Caco-2 (cell line): ENCODE data around the gene RASGRF1. TPM values are rescaled to one million over a fixed set of nuclear protein-coding genes. Genes with fewer than 3 reads are reported as not detected.

Source experiments
- BruUV-seq: library from RNA; stranded (reverse); fragments of 400-500 nt; replicated peaks from 2 replicates; lab custom pipeline; 2021; lab: Mats Ljungman, UMichigan
- CTCF ChIA-PET: fragments of 300-600 bp; sonication (Branson Sonifier 250); formaldehyde crosslinking; loops from one replicate; lab custom pipeline; 2022; ENCODE audit warnings: antibody characterized with exemption; lab: Charles Lee
- POLR2A ChIA-PET: fragments of 300-600 bp; sonication (Branson Sonifier 250); formaldehyde crosslinking; loops from one replicate; lab custom pipeline; 2022; ENCODE audit warnings: antibody characterized with exemption; lab: Charles Lee
- DNase-seq, 2 experiments: peaks; one replicate each; pipeline versions ENCODE4 v3.0.0 to v3.0.0-alpha.2; 2020 to 2022
- H3K27me3 ChIP-seq: replicated peaks from 2 replicates; pipeline ENCODE4 v1.6.0; 2011; ENCODE audit warnings: low read length; ENCODE audit not compliant: control insufficient read depth, insufficient read depth
- H3K36me3 ChIP-seq: 2 replicates; pipeline ENCODE4 v1.5.1; 2011; ENCODE audit warnings: low read length; ENCODE audit not compliant: control insufficient read depth, insufficient read depth
- H3K4me1 ChIP-seq: fragments of 250-450 bp; sonication (Bioruptor Pico); 2 replicates; pipeline ENCODE4 v1.5.1; 2020; ENCODE audit warnings: mild to moderate bottlenecking
- H3K4me3 ChIP-seq: 2 replicates; pipeline ENCODE4 v1.5.1; 2011; ENCODE audit warnings: low read depth, mild to moderate bottlenecking, control low read depth, low read length
- H3K9me3 ChIP-seq: fragments of 250-450 bp; sonication (Bioruptor Pico); 2 replicates; pipeline ENCODE4 v1.5.1; 2020; ENCODE audit warnings: mild to moderate bottlenecking, moderate library complexity
- H3K27ac Mint-ChIP-seq: one replicate; pipeline ENCODE4 v1.8.0; 2022; ENCODE audit warnings: mixed read lengths; ENCODE audit not compliant: unreplicated experiment
- H3K27me3 Mint-ChIP-seq: one replicate; pipeline ENCODE4 v1.8.0; 2022; ENCODE audit warnings: mixed read lengths; ENCODE audit not compliant: insufficient read depth, unreplicated experiment
- H3K36me3 Mint-ChIP-seq: one replicate; pipeline ENCODE4 v1.8.0; 2022; ENCODE audit warnings: mild to moderate bottlenecking, mixed read lengths; ENCODE audit not compliant: insufficient read depth, unreplicated experiment
- H3K4me1 Mint-ChIP-seq: one replicate; pipeline ENCODE4 v1.8.0; 2022; ENCODE audit warnings: low read depth, mixed read lengths; ENCODE audit not compliant: unreplicated experiment
- H3K4me3 Mint-ChIP-seq: one replicate; pipeline ENCODE4 v1.8.0; 2022; ENCODE audit warnings: mild to moderate bottlenecking, moderate library complexity, mixed read lengths; ENCODE audit not compliant: unreplicated experiment
- H3K9me3 Mint-ChIP-seq: one replicate; pipeline ENCODE4 v1.8.0; 2022; ENCODE audit warnings: mixed read lengths; ENCODE audit not compliant: unreplicated experiment
- CTCF ChIP-seq, 2 experiments: fragments of 200-600 bp in 1 of 2; IDR thresholded peaks; 1 replicate in 1 of 2; 2 replicates in 1 of 2; pipeline versions ENCODE4 v1.5.1 to v1.8.0; 2011 to 2022; ENCODE audit warnings: antibody characterized with exemption in 1 of 2, control low read depth in 1 of 2, inconsistent platforms in 1 of 2, low read depth in 1 of 2, low read length in 1 of 2, mild to moderate bottlenecking in 1 of 2, moderate library complexity in 1 of 2; ENCODE audit not compliant: insufficient read depth in 1 of 2, severe bottlenecking in 1 of 2, unreplicated experiment in 1 of 2
- intact Hi-C: fragments of 100-400 bp; cut with micrococcal nuclease; formaldehyde crosslinking; loops from one replicate; pipeline ENCODE4 v1.10.0; 2022; ENCODE audit not compliant: unreplicated experiment
- total RNA-seq: library from RNA; stranded (reverse); gene quantifications from 2 replicates; pipeline ENCODE4 v1.2.3, GENCODE V29; 2022

The RASGRF1 gene
- total RNA-seq, 1 experiment from 2014 or later: 0.57 TPM

GRCh38 chr15:78912316-78912715, 178.3 kb downstream of the RASGRF1 start:
- Mint-ChIP-seq H3K36me3 (peaks cover 63% of the 10 kb centered on the region), H3K27ac (peak overlapping the region; percentile 3), H3K4me3 (no peak overlapping the region), H3K27me3 (no peaks in the 10 kb centered on the region), H3K9me3 (no peaks in the 10 kb centered on the region), H3K4me1 (no peaks in the 10 kb centered on the region)
- BruUV-seq: no TSS peak
- peaks cover 2% of the 10 kb centered on the region for H3K36me3 ChIP-seq
- ChIA-PET CTCF (no interaction called here), POLR2A (no interaction called here)
- H3K4me1 ChIP-seq: peaks cover 4% of the 10 kb centered on the region
- no peak for DNase-seq
- H3K27me3 ChIP-seq: no peaks in the 10 kb centered on the region
- H3K9me3 ChIP-seq: no peaks in the 10 kb centered on the region
- no peak for TF ChIP-seq CTCF (IDR thresholded peaks at IDR 0.05; ENCODE audit: insufficient read depth in 1 of 2, low read depth in 1 of 2, low read length in 1 of 2, severe bottlenecking in 1 of 2, unreplicated experiment in 1 of 2)
- H3K4me3 ChIP-seq: no peak overlapping the region
- intact Hi-C loops: loop anchor here (5.0 kb wide), 1 partner anchor 275 kb away; no protein-coding TSS in a partner anchor

- BruUV-seq: no TSS peak
Observed at GRCh38 chr15:78910271-78910670, 180.3 kb downstream of the RASGRF1 start.

More at GRCh38 chr15:78910271-78910670, 180.3 kb downstream of the RASGRF1 start:
- Mint-ChIP-seq H3K4me1 (no peaks in the 10 kb centered on the region), H3K27ac (no peak overlapping the region), H3K4me3 (no peak overlapping the region), H3K36me3 (peaks cover 73% of the 10 kb centered on the region), H3K27me3 (no peaks in the 10 kb centered on the region), H3K9me3 (no peaks in the 10 kb centered on the region)
- CTCF ChIA-PET: interaction anchor here (4.6 kb wide), 1 partner anchor 69 kb away, joined by 34 read pairs; no protein-coding TSS in a partner anchor
- Histone ChIP-seq H3K36me3 (peaks cover 4% of the 10 kb centered on the region), H3K4me3 (no peak overlapping the region), H3K4me1 (no peaks in the 10 kb centered on the region), H3K9me3 (no peaks in the 10 kb centered on the region), H3K27me3 (no peaks in the 10 kb centered on the region)
- DNase-seq: no peak
- no peak for TF ChIP-seq CTCF (IDR thresholded peaks at IDR 0.05; ENCODE audit: insufficient read depth in 1 of 2, low read depth in 1 of 2, low read length in 1 of 2, severe bottlenecking in 1 of 2, unreplicated experiment in 1 of 2)
- intact Hi-C loops: loop anchor here (1.0 to 5.0 kb wide), 2 partner anchors 69 to 277 kb away; no protein-coding TSS in a partner anchor
- POLR2A ChIA-PET: no interaction called here

Other genes starting within 250 kb of the RASGRF1 start
- gene MORF4L1, start 217.9 kb downstream of the RASGRF1 start, total RNA-seq: 424 and 426 TPM in 2 replicates
- 171 and 183 TPM in 2 replicates for gene CTSH, start 145.7 kb downstream of the RASGRF1 start, total RNA-seq
- not detected in 2 replicates for gene ANKRD34C, start 191.9 kb upstream of the RASGRF1 start, total RNA-seq
- 91.1 and 92.2 TPM in 2 replicates for gene TMED3, start 220.3 kb upstream of the RASGRF1 start, total RNA-seq